HPDE6-E6E7 (cell line): ENCODE results near the gene DAPK2.
"Not testable (repeated sequence)": the region's sequence is repeated elsewhere in the genome, so short reads cannot be mapped to it uniquely, and the experiment has no call there.

Source experiments
- DNase-seq: peaks from one replicate; pipeline ENCODE4 v3.0.0; 2011; ENCODE audit warnings: missing footprints; ENCODE audit errors: extremely low spot score

DAPK2 gene

GRCh38 chr15:64046421-64047153, at the start of gene DAPK2:
TSS of gene DAPK2 (minus strand) at chr15:64046485. CDS start at chr15:64040261, 6,224 bp downstream.
- DNase-seq, result peak; percentile 80

GRCh38 chr15:64095431-64095794, 49.1 kb upstream of the DAPK2 start:
- DNase-seq, result no peak

GRCh38 chr15:64093627-64094417, 47.5 kb upstream of the DAPK2 start, which contains the start of gene CIAO2A:
TSS of gene CIAO2A (minus strand) at chr15:64093838. CDS start at chr15:64093768, 70 bp downstream.
- DNase-seq, result peak; percentile 89

- peak; percentile 19 for DNase-seq
Measured at GRCh38 chr15:64092864-64093626, 46.8 kb upstream of the DAPK2 start.

GRCh38 chr15:64092075-64092820, 46.0 kb upstream of the DAPK2 start:
- no peak for DNase-seq

- no peak for DNase-seq
Measured at GRCh38 chr15:64090527-64090926, 44.2 kb upstream of the DAPK2 start.

GRCh38 chr15:64089543-64090280, 43.4 kb upstream of the DAPK2 start:
- DNase-seq, result no peak

GRCh38 chr15:64082757-64083156, 36.5 kb upstream of the DAPK2 start:
- DNase-seq, result no peak

- not testable (repeated sequence) for DNase-seq
Measured at GRCh38 chr15:64073496-64073895, 27.2 kb upstream of the DAPK2 start.

GRCh38 chr15:64072812-64073211, 26.5 kb upstream of the DAPK2 start:
- DNase-seq, result no peak

GRCh38 chr15:64071931-64072765, 25.9 kb upstream of the DAPK2 start:
- DNase-seq, result no peak

- DNase-seq, result peak; percentile 56
Measured at GRCh38 chr15:64070965-64071851, 24.9 kb upstream of the DAPK2 start.

- DNase-seq, result no peak
Measured at GRCh38 chr15:64070106-64070505, 23.8 kb upstream of the DAPK2 start.

- no peak for DNase-seq
Measured at GRCh38 chr15:64068133-64068532, 21.8 kb upstream of the DAPK2 start.

- DNase-seq, result peak; percentile 51
Measured at GRCh38 chr15:64067564-64068030, 21.3 kb upstream of the DAPK2 start.

GRCh38 chr15:64066451-64066850, 20.2 kb upstream of the DAPK2 start:
- no peak for DNase-seq

- DNase-seq, result no peak
Measured at GRCh38 chr15:64060716-64061115, 14.4 kb upstream of the DAPK2 start.

GRCh38 chr15:64059104-64059503, 12.8 kb upstream of the DAPK2 start:
- DNase-seq, result not testable (repeated sequence)

GRCh38 chr15:64058279-64058678, 12.0 kb upstream of the DAPK2 start:
- peak; percentile 29 for DNase-seq
